NCI-H2227 (cell line): ENCODE results near the gene ACR.

Experiments used
- DNase-seq: peaks from one replicate; lab custom pipeline; 2025; ENCODE audit not compliant: unreplicated experiment; lab: John Stamatoyannopoulos, UW

Gene ACR

GRCh38 chr22:50716290-50717024 is 21.5 kb upstream of the ACR start:
- DNase-seq = no peak

DNA sequence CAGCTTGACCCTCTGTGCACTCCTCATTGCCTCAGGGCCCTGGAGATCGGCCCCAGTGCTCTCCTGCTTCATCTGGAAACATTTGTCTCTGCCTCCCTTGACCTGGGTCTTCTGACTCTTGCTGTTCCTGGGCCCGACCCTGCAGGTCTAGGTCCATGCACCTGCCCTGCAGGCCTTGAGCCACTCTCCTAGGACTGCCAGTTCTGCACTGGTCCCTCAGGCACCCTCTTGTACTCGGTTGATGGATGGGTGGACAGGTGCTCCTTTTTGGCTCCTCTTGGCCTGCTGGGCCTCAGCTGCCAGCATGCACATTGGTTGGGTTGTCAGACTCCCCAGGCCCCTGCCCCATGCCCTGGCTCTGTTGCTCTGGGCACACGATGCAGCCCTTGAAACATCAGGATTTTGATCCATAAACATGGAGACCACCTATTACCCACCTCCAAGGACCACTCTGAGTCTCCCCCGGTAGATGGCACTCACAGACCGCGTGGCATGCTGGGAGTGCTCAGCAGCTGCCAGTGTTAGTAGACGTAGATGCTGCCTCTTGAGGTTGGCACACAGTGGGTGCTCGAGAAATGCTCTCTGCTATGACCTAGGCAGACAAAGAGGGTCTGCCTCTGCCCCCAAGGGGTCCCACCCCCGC is 20.2 kb upstream of the ACR start:
- no peak for DNase-seq

DNA sequence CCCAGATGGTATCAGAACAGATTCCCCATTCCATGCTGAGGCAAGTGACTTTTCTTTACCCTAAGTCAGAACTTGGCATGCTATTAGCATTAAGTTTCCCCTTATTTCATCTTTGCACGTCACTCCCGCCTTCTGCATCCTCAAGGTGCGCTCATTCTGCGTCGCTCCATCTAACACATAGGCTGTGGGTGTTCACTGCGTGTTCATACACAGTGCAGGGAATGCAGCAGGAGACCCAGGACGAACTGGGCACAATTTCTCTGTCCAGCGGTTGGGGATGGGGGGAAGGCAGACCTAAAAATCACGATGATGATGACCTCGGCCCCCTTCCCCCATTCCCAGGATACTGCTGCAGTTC is 19.7 kb upstream of the ACR start:
- no peak for DNase-seq

GRCh38 chr22:50719814-50720300 is 18.1 kb upstream of the ACR start:
- DNase-seq = no peak

GRCh38 chr22:50720301-50721256 is 17.4 kb upstream of the ACR start:
- DNase-seq = no peak

DNA sequence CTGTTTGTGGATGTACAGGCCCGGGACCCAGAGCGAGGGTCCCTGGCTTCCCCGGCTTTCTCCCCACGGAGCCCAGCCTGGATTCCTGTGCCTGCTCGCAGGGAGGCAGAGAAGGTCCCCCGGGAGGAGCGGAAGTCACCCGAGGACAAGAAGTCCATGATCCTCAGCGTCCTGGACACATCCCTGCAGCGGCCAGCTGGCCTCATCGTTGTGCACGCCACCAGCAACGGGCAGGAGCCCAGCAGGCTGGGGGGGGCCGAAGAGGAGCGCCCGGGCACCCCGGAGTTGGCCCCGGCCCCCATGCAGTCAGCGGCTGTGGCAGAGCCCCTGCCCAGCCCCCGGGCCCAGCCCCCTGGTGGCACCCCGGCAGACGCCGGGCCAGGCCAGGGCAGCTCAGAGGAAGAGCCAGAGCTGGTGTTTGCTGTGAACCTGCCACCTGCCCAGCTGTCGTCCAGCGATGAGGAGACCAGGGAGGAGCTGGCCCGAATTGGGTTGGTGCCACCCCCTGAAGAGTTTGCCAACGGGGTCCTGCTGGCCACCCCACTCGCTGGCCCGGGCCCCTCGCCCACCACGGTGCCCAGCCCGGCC is 16.7 kb upstream of the ACR start:
- no peak for DNase-seq

DNA sequence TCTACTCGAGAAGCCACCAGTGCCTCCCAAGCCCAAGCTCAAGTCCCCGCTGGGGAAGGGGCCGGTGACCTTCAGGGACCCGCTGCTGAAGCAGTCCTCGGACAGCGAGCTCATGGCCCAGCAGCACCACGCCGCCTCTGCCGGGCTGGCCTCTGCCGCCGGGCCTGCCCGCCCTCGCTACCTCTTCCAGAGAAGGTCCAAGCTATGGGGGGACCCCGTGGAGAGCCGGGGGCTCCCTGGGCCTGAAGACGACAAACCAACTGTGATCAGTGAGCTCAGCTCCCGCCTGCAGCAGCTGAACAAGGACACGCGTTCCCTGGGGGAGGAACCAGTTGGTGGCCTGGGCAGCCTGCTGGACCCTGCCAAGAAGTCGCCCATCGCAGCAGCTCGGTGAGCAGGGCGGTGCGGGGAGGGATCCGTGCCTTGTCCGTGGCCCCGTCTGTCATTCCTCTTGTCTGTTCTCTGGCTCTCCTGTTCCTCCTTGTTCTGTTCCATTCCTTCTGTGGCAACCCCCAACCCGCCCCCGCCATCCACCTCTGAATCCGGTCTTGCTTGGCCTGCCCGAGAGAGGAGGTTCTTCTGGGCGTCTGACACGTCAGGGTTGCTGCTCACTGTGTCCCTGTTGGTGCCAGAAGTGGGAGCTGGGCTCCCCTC is 15.8 kb upstream of the ACR start:
- DNase-seq = no peak

GRCh38 chr22:50722716-50723428 is 15.1 kb upstream of the ACR start:
- no peak for DNase-seq

GRCh38 chr22:50723991-50724390 is 14.0 kb upstream of the ACR start:
- no peak for DNase-seq

DNA sequence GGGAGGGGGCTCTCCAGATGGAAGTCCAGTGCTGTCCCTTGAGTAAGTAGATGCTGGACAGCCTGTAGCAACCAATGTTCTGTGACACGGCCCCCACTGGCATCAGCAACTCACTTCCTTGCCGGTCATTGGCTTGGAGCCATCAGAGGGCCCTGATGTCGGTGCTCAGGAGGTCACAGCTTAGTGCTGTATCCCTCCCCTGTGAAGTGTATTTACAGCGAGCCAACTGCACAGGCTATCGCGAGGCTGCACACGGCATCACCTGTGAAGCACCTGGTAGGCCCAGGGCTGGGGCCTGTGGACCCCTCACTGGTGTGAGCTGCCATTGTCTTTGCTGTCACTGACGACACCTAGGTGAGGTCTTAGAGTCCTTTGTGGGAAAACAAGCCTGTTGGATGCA is 13.4 kb upstream of the ACR start:
- no peak for DNase-seq

DNA sequence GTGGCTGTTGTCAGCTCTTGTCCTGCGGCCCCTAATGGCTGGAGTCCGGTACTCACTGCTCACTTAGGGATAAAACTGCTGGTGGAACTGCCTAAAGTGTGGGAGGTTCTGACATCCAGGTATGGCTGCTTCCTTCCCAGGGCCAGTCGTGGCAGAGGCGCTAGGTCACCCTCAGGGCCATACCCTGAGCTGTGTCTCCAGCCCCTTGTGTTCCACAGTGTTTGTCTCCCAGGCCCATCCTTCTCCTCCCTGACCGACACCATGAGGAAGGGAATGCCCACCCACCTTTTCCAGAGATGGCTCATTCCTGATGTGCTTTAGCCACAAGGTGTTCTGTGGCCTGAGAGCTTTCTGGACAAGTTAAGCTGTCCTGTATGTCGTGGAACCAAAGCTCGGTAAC is 12.4 kb upstream of the ACR start:
- DNase-seq = no peak

DNA sequence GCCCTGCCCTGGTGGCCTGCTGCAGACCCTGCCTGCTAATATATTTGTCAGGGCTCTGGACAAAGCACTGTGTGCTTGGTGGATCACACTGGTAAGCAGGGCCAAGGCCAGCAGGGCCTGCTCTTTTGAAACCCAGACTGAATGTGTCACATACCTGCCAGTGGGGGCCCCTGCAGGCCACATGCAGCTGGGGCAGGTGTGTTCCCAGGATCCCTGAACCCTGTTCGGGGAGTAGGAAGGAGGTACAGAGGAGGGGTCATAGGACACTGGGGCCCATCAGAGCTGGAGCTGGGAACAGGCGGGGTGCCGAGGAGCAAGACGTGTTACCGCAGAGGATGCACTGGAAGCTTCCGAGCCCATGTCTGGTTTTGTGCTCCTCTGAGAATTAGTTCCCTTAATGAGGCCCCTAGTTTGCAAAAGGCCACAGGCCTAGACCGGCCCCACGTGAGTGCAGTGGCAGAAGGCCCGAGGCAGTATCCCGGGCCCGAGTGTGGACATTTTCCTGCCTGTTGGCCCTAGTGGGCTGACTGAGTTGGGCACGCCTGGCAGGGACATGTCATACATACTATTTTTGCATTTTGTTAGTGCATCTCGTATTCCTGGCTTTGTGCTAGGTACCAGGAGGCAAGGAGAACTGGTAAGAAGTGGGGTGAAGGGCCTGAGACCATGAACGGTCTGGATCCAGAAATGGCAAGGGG is 11.2 kb upstream of the ACR start:
- DNase-seq = no peak

GRCh38 chr22:50727678-50728522 is 10.1 kb upstream of the ACR start:
- no peak for DNase-seq

- DNase-seq = no peak
These were observed 9.5 kb upstream of the ACR start for GRCh38 chr22:50728523-50728931.

- no peak for DNase-seq
These were observed 8.5 kb upstream of the ACR start for GRCh38 chr22:50729391-50730012.

GRCh38 chr22:50730013-50730891 is 7.8 kb upstream of the ACR start:
- no peak for DNase-seq

DNA sequence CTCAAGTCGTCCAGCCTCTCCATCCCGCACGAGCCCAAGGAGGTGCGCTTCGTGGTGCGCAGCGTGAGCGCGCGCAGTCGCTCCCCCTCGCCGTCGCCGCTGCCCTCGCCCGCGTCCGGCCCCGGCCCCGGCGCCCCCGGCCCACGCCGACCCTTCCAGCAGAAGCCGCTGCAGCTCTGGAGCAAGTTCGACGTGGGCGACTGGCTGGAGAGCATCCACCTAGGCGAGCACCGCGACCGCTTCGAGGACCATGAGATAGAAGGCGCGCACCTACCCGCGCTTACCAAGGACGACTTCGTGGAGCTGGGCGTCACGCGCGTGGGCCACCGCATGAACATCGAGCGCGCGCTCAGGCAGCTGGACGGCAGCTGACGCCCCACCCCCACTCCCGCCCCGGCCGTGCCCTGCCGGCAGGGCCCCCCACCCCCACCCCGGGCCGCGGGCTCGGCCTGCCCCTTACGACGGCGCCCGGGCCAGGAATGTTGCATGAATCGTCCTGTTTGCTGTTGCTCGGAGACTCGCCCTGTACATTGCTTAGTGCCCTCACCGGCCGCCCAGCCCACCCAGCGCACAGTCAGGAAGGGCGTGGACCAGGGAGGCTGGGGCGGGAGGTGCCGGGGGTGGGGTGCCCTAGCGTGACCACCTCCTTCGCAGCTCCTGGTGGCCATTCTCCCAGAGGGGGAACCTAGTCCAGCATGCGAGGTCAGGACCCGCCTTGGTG is 6.9 kb upstream of the ACR start:
- DNase-seq = no peak
